Thyroid gland (tissue), 4 donors: ENCODE data around the gene IER3. TPM values are rescaled to one million over a fixed set of nuclear protein-coding genes. Genes with fewer than 3 reads are reported as not detected.

ENCODE experiments used
- DNase-seq, 2 donors: peaks; one replicate each; pipeline ENCODE4 v3.0.0-alpha.2; 2019
- H3K27ac ChIP-seq, 3 donors: fragments of 200-600 bp; sonication (generic); 1 replicate in 2 of 3; 2 replicates in 1 of 3; pipeline ENCODE4 v1.5.1; 2016 to 2019; ENCODE audit warnings: mild to moderate bottlenecking in 1 of 3, moderate library complexity in 1 of 3
- H3K27me3 ChIP-seq: fragments of 200-600 bp; sonication (generic); one replicate; pipeline ENCODE4 v1.5.1; 2019
- H3K36me3 ChIP-seq, 2 donors: fragments of 200-600 bp; sonication (generic); one replicate each; pipeline ENCODE4 v1.5.1; 2016 to 2019
- H3K4me1 ChIP-seq, 2 donors: fragments of 200-600 bp; sonication (generic); one replicate each; pipeline ENCODE4 v1.5.1; 2017 to 2019
- H3K4me3 ChIP-seq, 3 donors: fragments of 200-600 bp; sonication (generic); replicated peaks in 1 of 3; 1 replicate in 2 of 3; 2 replicates in 1 of 3; pipeline ENCODE4 v1.5.1; 2016; ENCODE audit warnings: mild to moderate bottlenecking in 1 of 3
- H3K9me3 ChIP-seq: fragments of 200-600 bp; sonication (generic); one replicate; pipeline ENCODE4 v1.5.1; 2017
- CTCF ChIP-seq, 6 experiments: fragments of 200-600 bp in 3 of 6; fragments of 450-650 bp in 3 of 6; sonication (generic) in 3 of 6; IDR thresholded peaks; one replicate each; pipeline ENCODE4 v1.5.1; 2016 to 2019; ENCODE audit warnings: antibody characterized with exemption in 6 of 6, mild to moderate bottlenecking in 2 of 6, inconsistent platforms in 1 of 6, moderate library complexity in 1 of 6
- POLR2A ChIP-seq, 2 donors: fragments of 450-650 bp; IDR thresholded peaks; one replicate each; pipeline ENCODE4 v1.6.1; 2017; ENCODE audit warnings: antibody characterized with exemption in 2 of 2, mild to moderate bottlenecking in 2 of 2, moderate library complexity in 1 of 2
- WGBS, 2 donors: methylation state at CpG; one replicate each; pipeline ENCODE4 v1.1.5; 2017; 5-methylcytosine and 5-hydroxymethylcytosine counted together
- intact Hi-C: fragments of 100-400 bp; cut with DNase I; formaldehyde crosslinking; loops from one replicate; pipeline ENCODE4 v1.15.1; 2023
- total RNA-seq, 4 donors: library from RNA; depleted of rRNA; stranded (reverse); fragments of >200 nt; gene quantifications; one replicate each; pipeline ENCODE4 v1.2.3, GENCODE V29; 2016

Gene IER3
- total RNA-seq, 4 donors from 2014 or later: 9.3 to 19.1 (median 13.6) TPM

GRCh38 chr6:30732237-30732943 is 12.0 kb downstream of the IER3 start:
- Histone ChIP-seq H3K27ac (no peak overlapping the region), H3K4me3 (no peak overlapping the region), H3K4me1 (peaks cover 3 to 8% of the 10 kb centered on the region in 2 donors), H3K9me3 (no peaks in the 10 kb centered on the region), H3K27me3 (no peaks in the 10 kb centered on the region), H3K36me3 (peaks cover 51 to 66% of the 10 kb centered on the region in 2 donors)
- DNase-seq: no peak
- 96 to 98% methylated on average over 12 of the region's 12 CpGs for WGBS, 2 donors
- TF ChIP-seq POLR2A (IDR thresholded peaks at IDR 0.05) (no peak), CTCF (IDR thresholded peaks at IDR 0.05) (no peak)
- intact Hi-C loops: no loop called here

GRCh38 chr6:30730601-30731435 is 13.5 kb downstream of the IER3 start:
- WGBS, 2 donors: 43 to 47% methylated on average over 27 to 30 of the region's 30 CpGs
- H3K27ac ChIP-seq: peak overlapping the region in 2 of 3 donors; percentile 35 to 47
- TF ChIP-seq POLR2A (IDR thresholded peaks at IDR 0.05) (no peak), CTCF (IDR thresholded peaks at IDR 0.05) (peak in 5 of 6 experiments; percentile 47 to 84 (median 80))
- H3K4me3 ChIP-seq: no peak overlapping the region
- intact Hi-C loops: no loop called here
- H3K27me3 ChIP-seq: no peaks in the 10 kb centered on the region
- H3K4me1 ChIP-seq: peaks cover 2 to 3% of the 10 kb centered on the region in 2 donors
- DNase-seq: peak; percentile 87 to 90
- peaks cover 51 to 58% of the 10 kb centered on the region in 2 donors for H3K36me3 ChIP-seq
- H3K9me3 ChIP-seq: no peaks in the 10 kb centered on the region

GRCh38 chr6:30727920-30728553 is 16.3 kb downstream of the IER3 start:
- H3K36me3 ChIP-seq: peaks cover 58 to 64% of the 10 kb centered on the region in 2 donors
- H3K27ac ChIP-seq: peak overlapping the region in 1 of 3 donors; percentile 38
- peaks cover 3 to 5% of the 10 kb centered on the region in 2 donors for H3K4me1 ChIP-seq
- no peak overlapping the region for H3K4me3 ChIP-seq
- no peak for TF ChIP-seq CTCF (IDR thresholded peaks at IDR 0.05)
- TF ChIP-seq POLR2A (IDR thresholded peaks at IDR 0.05): no peak
- intact Hi-C loops: no loop called here
- DNase-seq: no peak
- WGBS, 2 donors: 76 to 78% methylated on average over 7 of the region's 7 CpGs
- no peaks in the 10 kb centered on the region for H3K9me3 ChIP-seq
- no peaks in the 10 kb centered on the region for H3K27me3 ChIP-seq

GRCh38 chr6:30726506-30727413 is 17.6 kb downstream of the IER3 start:
- Histone ChIP-seq H3K36me3 (peaks cover 62 to 63% of the 10 kb centered on the region in 2 donors), H3K9me3 (no peaks in the 10 kb centered on the region), H3K27ac (peak overlapping the region in 2 of 3 donors; percentile 32 to 38), H3K4me1 (peaks cover 11 to 18% of the 10 kb centered on the region in 2 donors), H3K27me3 (no peaks in the 10 kb centered on the region), H3K4me3 (no peak overlapping the region)
- WGBS, 2 donors: 92 to 94% methylated on average over 11 of the region's 11 CpGs
- DNase-seq: no peak
- intact Hi-C loops: no loop called here
- TF ChIP-seq POLR2A (IDR thresholded peaks at IDR 0.05) (no peak), CTCF (IDR thresholded peaks at IDR 0.05) (no peak)
